Upper lobe of left lung (tissue), 6 donors: ENCODE measurements around the gene CNDP1. TPM values are rescaled to one million over a fixed set of nuclear protein-coding genes. Genes with fewer than 3 reads are reported as not detected.
"Not testable (repeated sequence)": the region's sequence is repeated elsewhere in the genome, so short reads cannot be mapped to it uniquely, and the experiment has no call there.

Experiments
- ATAC-seq, 2 donors: fragments of 200-7000 bp; cut with Tn5 transposase; one replicate each; pipeline ENCODE4 v1.9.1; 2022; ENCODE audit warnings: mild to moderate bottlenecking in 2 of 2, moderate library complexity in 2 of 2; ENCODE audit not compliant: low FRiP score in 2 of 2
- DNase-seq, 2 donors: peaks; one replicate each; pipeline ENCODE4 v3.0.0-alpha.2; 2019 to 2020
- H3K27ac ChIP-seq, 4 donors: fragments of 200-600 bp; sonication (generic); one replicate each; pipeline ENCODE4 v1.5.1; 2016 to 2019
- H3K27me3 ChIP-seq, 4 donors: fragments of 200-600 bp; sonication (generic); one replicate each; pipeline ENCODE4 v1.5.1; 2017 to 2019
- H3K36me3 ChIP-seq, 4 donors: fragments of 200-600 bp; sonication (generic); one replicate each; pipeline ENCODE4 v1.5.1; 2016 to 2019
- H3K4me1 ChIP-seq, 4 donors: fragments of 200-600 bp; sonication (generic); one replicate each; pipeline ENCODE4 v1.5.1; 2018 to 2019
- H3K4me3 ChIP-seq, 4 donors: fragments of 200-600 bp; sonication (generic); one replicate each; pipeline ENCODE4 v1.5.1; 2017 to 2019; ENCODE audit warnings: mild to moderate bottlenecking in 2 of 4, moderate library complexity in 1 of 4
- H3K9me3 ChIP-seq, 4 donors: fragments of 200-600 bp; sonication (generic); one replicate each; pipeline ENCODE4 v1.5.1; 2018 to 2019
- CTCF ChIP-seq, 6 experiments: fragments of 450-650 bp in 4 of 6; fragments of 200-600 bp in 2 of 6; sonication (generic) in 2 of 6; IDR thresholded peaks; one replicate each; pipeline ENCODE4 v1.5.1; 2016 to 2019; ENCODE audit warnings: antibody characterized with exemption in 6 of 6
- EP300 ChIP-seq, 4 donors: sonication (generic); formaldehyde crosslinking; IDR thresholded peaks; one replicate each; pipeline ENCODE4 v1.5.1; 2017; ENCODE audit warnings: antibody characterized with exemption in 4 of 4, control low read depth in 2 of 4
- POLR2A ChIP-seq, 4 donors: fragments of 450-650 bp; IDR thresholded peaks; one replicate each; pipeline ENCODE4 v1.5.1; 2016 to 2017; ENCODE audit warnings: antibody characterized with exemption in 4 of 4, mild to moderate bottlenecking in 2 of 4
- POLR2AphosphoS5 ChIP-seq, 2 donors: sonication (generic); formaldehyde crosslinking; IDR thresholded peaks; one replicate each; pipeline ENCODE4 v1.5.1; 2017; ENCODE audit warnings: antibody characterized with exemption in 2 of 2
- WGBS, 2 donors: methylation state at CpG; one replicate each; pipeline ENCODE4 v1.1.5; 2017 to 2018; 5-methylcytosine and 5-hydroxymethylcytosine counted together
- total RNA-seq, 6 donors: library from RNA; depleted of rRNA in 4 of 6; stranded (reverse); fragments of >200 nt in 4 of 6; gene quantifications; one replicate each; pipeline versions ENCODE4 v1.1.0 to v1.2.1, GENCODE V29; 2016 to 2021
- donor health status: DM: no; HTN: no; CAD: no; lungs with moderate emphysema.
- donor health status: DM: no; HTN: yes; CAD: no; lungs with severe emphysema.

Gene CNDP1
- total RNA-seq, 6 donors from 2014 or later: not detected

- DNase-seq: peak in 1 of 2 donors; percentile 89
- Histone ChIP-seq H3K4me3 (peak overlapping the region in 3 of 4 donors; percentile 27 to 44 (median 41)), H3K27ac (peak overlapping the region; percentile 55 to 97 (median 88)), H3K9me3 (no peaks in the 10 kb centered on the region), H3K4me1 (peaks cover 21 to 51% (median 46%) of the 10 kb centered on the region in 4 donors), H3K27me3 (no peaks in the 10 kb centered on the region), H3K36me3 (peaks cover 12 to 32% (median 24%) of the 10 kb centered on the region in 4 donors)
- TF ChIP-seq POLR2A (IDR thresholded peaks at IDR 0.05) (peak in 2 of 4 donors; percentile 5 to 27), EP300 (IDR thresholded peaks at IDR 0.05) (peak in 1 of 4 donors; percentile 25), POLR2AphosphoS5 (IDR thresholded peaks at IDR 0.05) (peak in 1 of 2 donors; percentile 13), CTCF (IDR thresholded peaks at IDR 0.05) (no peak)
- 35 to 46% methylated on average over 14 of the region's 14 CpGs for WGBS, 2 donors
- ATAC-seq: peak in 1 of 2 donors; percentile 52
These were observed 35.3 kb upstream of the CNDP1 start for GRCh38 chr18:74498712-74499627.

GRCh38 chr18:74499633-74500032 lies 34.7 kb upstream of the CNDP1 start:
- peaks cover 17 to 38% (median 29%) of the 10 kb centered on the region in 4 donors for H3K36me3 ChIP-seq
- H3K4me3 ChIP-seq: peak overlapping the region in 3 of 4 donors; percentile 27 to 44 (median 41)
- peak in 1 of 2 donors; percentile 82 for DNase-seq
- H3K27ac ChIP-seq: peak overlapping the region; percentile 55 to 97 (median 88)
- 25 to 44% methylated on average over 9 of the region's 9 CpGs for WGBS, 2 donors
- H3K4me1 ChIP-seq: peaks cover 21 to 51% (median 46%) of the 10 kb centered on the region in 4 donors
- no peaks in the 10 kb centered on the region for H3K27me3 ChIP-seq
- H3K9me3 ChIP-seq: no peaks in the 10 kb centered on the region
- peak; percentile 29 to 52 for ATAC-seq
- TF ChIP-seq POLR2AphosphoS5 (IDR thresholded peaks at IDR 0.05) (peak; percentile 18 to 51), CTCF (IDR thresholded peaks at IDR 0.05) (no peak), EP300 (IDR thresholded peaks at IDR 0.05) (peak in 1 of 4 donors; percentile 57), POLR2A (IDR thresholded peaks at IDR 0.05) (peak in 1 of 4 donors; percentile 66)

- Histone ChIP-seq H3K36me3 (peaks cover 20 to 46% (median 34%) of the 10 kb centered on the region in 4 donors), H3K4me1 (peaks cover 21 to 48% (median 45%) of the 10 kb centered on the region in 4 donors), H3K4me3 (peak overlapping the region in 3 of 4 donors; percentile 27 to 44 (median 41)), H3K27me3 (no peaks in the 10 kb centered on the region), H3K27ac (peak overlapping the region; percentile 55 to 97 (median 88)), H3K9me3 (no peaks in the 10 kb centered on the region)
- TF ChIP-seq POLR2A (IDR thresholded peaks at IDR 0.05): peak in 1 of 4 donors; percentile 33
- no peak for TF ChIP-seq POLR2AphosphoS5 (IDR thresholded peaks at IDR 0.05)
- no peak for TF ChIP-seq EP300 (IDR thresholded peaks at IDR 0.05)
- WGBS, 2 donors: 68 to 71% methylated on average over 6 of the region's 6 CpGs
- ATAC-seq: no peak
- DNase-seq: no peak
These were observed 33.9 kb upstream of the CNDP1 start for GRCh38 chr18:74500372-74500771.

GRCh38 chr18:74500774-74501173 lies 33.5 kb upstream of the CNDP1 start:
- not testable (repeated sequence) for DNase-seq, H3K9me3 ChIP-seq, ATAC-seq, H3K27me3 ChIP-seq
- Histone ChIP-seq H3K36me3 (peaks cover 20 to 50% (median 37%) of the 10 kb centered on the region in 4 donors), H3K27ac (peak overlapping the region; percentile 55 to 97 (median 88)), H3K4me3 (peak overlapping the region in 3 of 4 donors; percentile 4 to 44 (median 41)), H3K4me1 (peaks cover 21 to 48% (median 43%) of the 10 kb centered on the region in 4 donors)
- 50 to 59% methylated on average over 8 of the region's 8 CpGs for WGBS, 2 donors

GRCh38 chr18:74501386-74501785 lies 32.9 kb upstream of the CNDP1 start:
- no peaks in the 10 kb centered on the region for H3K27me3 ChIP-seq
- peaks cover 21 to 48% (median 43%) of the 10 kb centered on the region in 4 donors for H3K4me1 ChIP-seq
- no peaks in the 10 kb centered on the region for H3K9me3 ChIP-seq
- no peak for ATAC-seq
- peak overlapping the region; percentile 55 to 97 (median 88) for H3K27ac ChIP-seq
- TF ChIP-seq EP300 (IDR thresholded peaks at IDR 0.05) (no peak), POLR2A (IDR thresholded peaks at IDR 0.05) (no peak), CTCF (IDR thresholded peaks at IDR 0.05) (no peak), POLR2AphosphoS5 (IDR thresholded peaks at IDR 0.05) (no peak)
- peaks cover 22 to 56% (median 43%) of the 10 kb centered on the region in 4 donors for H3K36me3 ChIP-seq
- 74 to 81% methylated on average over 4 of the region's 4 CpGs for WGBS, 2 donors
- peak in 1 of 2 donors; percentile 26 for DNase-seq
- H3K4me3 ChIP-seq: peak overlapping the region in 2 of 4 donors; percentile 4 to 41
